ENCODE data around the gene PDE12.
"Not testable (repeated sequence)": the region's sequence is repeated elsewhere in the genome, so short reads cannot be mapped to it uniquely, and the experiment has no call there.

Gene PDE12

GRCh38 chr3:57583544-57583943 is 27.5 kb downstream of the PDE12 start:
- DNase-seq (ENCODE audit: low read depth, low spot score), result no peak

GRCh38 chr3:57586778-57587177 is 30.7 kb downstream of the PDE12 start:
- DNase-seq (ENCODE audit: low read depth, low spot score), result no peak

DNA sequence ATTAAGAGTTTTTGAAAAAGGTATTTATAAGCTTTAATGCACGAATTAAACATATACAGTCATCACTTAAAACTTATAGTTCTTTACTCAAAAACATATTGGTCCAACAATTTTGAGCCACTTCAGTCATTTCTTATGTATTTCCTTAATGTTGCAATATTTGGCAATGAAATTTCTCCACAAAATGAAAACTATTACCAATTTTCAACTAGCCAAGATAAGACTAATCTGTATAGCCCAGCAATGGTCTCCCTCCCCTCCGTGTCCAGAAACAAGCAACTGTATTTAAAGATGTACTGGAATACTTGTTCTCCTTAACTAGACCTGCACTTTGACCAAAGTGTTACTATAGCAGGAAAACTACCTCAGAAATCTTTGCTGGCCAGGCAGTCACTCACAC is 31.8 kb downstream of the PDE12 start:
- no peak for DNase-seq (ENCODE audit: low read depth, low spot score)

- no peak for DNase-seq (ENCODE audit: low read depth, low spot score)
Measured at GRCh38 chr3:57592306-57592705, 36.2 kb downstream of the PDE12 start.

DNA sequence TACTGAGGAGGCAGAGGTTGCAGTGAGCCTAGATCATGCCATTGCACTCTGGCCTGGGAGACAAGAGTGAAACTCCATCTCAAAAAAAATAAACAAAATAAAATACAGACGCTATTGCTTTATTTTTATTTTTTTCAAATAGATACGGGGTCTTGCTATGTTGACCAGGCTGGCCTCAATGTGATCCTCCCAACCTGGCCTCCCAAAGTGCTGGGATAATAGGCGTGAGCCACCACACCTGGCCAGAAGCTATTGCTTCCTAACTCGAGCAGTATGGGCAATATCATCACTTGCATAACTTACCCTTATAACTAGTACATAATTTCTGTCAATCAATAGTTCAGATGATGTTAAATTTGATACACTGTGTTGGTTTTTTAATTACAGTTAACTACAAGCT is 38.1 kb downstream of the PDE12 start:
- no peak for DNase-seq (ENCODE audit: low read depth, low spot score)

DNA sequence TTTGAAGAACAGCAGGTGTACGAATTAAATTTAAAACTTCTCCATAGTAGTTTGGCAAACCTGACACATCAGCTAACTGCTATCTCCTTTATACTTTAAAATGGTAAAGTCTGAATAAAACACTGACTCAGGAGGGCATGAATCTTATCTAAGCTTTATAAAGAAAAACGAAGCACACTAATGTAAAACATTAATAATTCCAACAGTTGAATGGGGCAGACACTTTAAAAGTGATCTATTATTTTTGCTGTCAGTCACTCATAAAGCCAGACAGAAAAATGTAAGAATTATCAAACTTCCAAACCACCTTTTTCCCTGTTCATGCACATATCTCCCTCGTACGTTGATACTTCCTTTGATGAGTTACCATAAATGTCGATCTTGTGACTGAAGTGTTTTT is 38.5 kb downstream of the PDE12 start:
- DNase-seq (ENCODE audit: low read depth, low spot score), result no peak

GRCh38 chr3:57596495-57597126 is 40.5 kb downstream of the PDE12 start:
- peak; percentile 96 for DNase-seq (ENCODE audit: low read depth, low spot score)

DNA sequence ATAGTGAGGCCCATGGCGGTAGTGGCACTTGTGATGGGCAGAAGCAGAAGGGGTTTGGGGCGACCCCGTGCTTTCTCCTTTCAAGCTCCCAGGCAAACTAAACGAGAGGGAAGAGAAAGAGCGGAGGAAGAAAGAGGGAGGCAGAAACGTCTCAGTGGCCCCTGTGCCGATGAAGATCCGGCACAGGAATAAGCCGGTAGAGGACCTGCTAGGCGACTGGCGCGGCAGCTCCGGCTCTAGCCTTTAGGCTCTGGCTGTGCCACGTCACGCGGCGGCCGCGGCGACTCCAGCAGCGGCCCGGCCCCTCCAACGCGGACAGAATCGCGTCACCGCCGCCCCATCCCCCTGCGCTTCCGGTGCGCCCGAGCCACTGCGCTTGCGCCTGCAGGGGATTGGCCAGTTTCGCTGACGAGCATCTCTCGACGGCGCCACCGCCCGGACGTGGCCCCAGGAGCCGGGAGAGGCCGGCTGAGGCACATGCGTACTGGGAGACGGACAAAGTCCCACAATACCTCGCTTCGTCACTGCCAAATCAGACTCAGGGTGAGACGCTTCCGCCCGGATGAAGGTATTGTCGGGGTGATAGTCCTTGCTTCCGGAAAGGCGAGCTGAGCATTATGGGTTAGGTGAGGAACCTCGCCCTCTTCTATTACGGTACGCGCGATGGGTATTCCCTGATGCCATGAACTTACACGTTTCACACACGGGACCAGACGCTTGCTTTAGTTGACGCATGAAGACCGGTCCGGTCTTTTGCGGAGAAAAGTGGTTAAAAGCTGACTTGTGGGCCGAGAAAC is 41.3 kb downstream of the PDE12 start, which contains the start of gene ARF4:
ARF4 (minus strand) TSS at position 218 of the 797 bp plus-strand sequence; CDS start at position 14, 204 bp downstream.
- DNase-seq (ENCODE audit: low read depth, low spot score), result peak; percentile 100

GRCh38 chr3:57598765-57599360 is 42.8 kb downstream of the PDE12 start:
- no peak for DNase-seq (ENCODE audit: low read depth, low spot score)

DNA sequence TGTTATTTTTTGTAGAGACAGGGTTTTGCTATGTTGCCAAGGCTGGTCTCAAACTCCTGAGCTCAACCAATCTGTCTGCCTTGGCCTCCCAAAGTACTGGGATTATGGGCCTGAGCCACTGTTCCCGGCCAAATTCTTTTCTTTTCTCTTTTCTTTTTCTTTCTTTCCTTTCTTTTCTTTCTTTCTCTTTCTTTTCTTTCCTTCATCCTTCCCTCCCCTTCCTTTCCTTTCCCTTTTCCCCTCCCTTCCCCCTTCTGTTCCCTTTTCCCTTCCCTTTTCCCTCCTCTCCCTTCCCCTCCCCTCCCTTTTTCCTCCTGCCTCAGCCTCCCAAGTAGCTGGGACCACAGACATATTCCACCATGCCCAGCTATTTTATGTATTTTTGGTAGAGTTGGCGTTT is 44.1 kb downstream of the PDE12 start:
- no peak for DNase-seq (ENCODE audit: low read depth, low spot score)

- no peak for DNase-seq (ENCODE audit: low read depth, low spot score)
Measured at GRCh38 chr3:57604971-57605370, 48.9 kb downstream of the PDE12 start.

DNA sequence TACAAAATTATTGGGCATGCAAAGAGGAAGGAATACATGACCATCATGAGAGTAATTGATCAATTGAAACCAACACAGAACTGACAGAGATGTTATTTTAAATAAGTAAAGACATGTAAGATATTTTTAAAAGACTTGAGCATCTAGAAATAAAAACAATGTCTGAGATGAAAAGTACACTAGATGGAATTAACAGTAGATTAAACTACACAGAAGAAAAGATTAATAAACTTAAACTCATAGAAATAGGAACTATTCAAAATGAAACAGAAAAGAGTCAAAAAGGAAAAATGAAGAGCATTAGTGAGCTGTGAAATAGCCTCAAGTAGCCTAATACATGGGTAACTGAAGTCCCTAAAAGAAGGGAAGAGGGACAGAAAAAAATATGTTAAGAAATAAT is 49.6 kb downstream of the PDE12 start:
- no peak for DNase-seq (ENCODE audit: low read depth, low spot score)

DNA sequence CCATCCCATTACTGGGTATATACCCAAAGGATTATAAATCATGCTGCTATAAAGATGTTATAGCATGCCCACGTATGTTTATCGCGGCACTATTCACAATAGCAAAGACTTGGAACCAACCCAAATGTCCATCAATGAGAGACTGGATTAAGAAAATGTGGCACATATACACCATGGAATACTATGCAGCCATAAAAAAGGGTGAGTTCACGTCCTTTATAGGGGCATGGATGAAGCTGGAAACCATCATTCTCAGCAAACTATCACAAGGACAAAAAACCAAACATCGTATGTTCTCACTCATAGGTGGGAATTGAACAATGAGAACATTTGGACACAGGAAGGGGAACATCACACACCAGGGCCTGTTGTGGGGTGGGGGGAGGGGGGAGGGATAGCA is 55.8 kb downstream of the PDE12 start:
- not testable (repeated sequence) for DNase-seq (ENCODE audit: low read depth, low spot score)

DNA sequence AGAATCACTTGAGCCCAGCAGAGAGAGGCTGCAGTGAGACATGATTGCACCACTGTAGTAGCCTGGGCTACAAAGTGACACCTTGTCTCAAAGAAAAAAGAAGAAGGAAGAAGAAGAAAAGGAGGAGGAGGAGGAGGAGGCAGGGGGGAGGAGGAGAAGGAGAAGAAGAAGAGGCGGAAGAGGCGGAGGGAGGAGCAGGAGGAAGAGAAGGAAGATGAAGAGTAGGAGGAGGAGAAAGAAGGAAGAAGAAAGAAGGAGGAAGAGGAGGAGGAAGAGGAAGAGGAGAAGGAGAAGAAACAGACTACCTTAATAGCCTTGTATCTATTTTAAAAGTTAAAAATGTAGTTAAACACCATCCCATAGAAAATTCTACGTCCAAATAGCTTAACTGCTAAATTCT is 60.2 kb downstream of the PDE12 start:
- no peak for DNase-seq (ENCODE audit: low read depth, low spot score)

Measured in astrocyte of the hippocampus (primary cell).